ENCODE data around the gene TRMT61A.

DNA sequence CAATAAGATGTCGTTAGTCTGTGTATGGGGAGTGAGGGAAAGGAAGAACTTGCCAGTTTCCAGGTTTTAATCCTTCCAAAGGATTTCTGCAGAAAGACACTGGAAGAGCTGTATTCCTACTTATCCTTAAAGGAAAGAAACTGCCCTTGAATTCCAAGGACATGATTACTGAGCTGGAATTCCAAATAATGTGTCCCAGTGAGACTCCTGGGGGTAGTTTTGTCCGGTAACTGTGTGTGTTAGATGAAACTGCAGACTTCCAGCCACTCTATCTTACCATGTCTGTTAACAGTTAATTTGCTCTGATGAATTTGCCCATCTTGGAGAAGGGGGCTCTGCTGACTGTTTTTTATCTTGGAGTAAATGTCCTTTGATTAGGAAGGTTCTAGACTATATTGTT, 39.4 kb upstream of the TRMT61A start:
- TF ChIP-seq, protein P1, sequence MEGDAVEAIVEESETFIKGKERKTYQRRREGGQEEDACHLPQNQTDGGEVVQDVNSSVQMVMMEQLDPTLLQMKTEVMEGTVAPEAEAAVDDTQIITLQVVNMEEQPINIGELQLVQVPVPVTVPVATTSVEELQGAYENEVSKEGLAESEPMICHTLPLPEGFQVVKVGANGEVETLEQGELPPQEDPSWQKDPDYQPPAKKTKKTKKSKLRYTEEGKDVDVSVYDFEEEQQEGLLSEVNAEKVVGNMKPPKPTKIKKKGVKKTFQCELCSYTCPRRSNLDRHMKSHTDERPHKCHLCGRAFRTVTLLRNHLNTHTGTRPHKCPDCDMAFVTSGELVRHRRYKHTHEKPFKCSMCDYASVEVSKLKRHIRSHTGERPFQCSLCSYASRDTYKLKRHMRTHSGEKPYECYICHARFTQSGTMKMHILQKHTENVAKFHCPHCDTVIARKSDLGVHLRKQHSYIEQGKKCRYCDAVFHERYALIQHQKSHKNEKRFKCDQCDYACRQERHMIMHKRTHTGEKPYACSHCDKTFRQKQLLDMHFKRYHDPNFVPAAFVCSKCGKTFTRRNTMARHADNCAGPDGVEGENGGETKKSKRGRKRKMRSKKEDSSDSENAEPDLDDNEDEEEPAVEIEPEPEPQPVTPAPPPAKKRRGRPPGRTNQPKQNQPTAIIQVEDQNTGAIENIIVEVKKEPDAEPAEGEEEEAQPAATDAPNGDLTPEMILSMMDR (IDR thresholded peaks at IDR 0.05), result no peak
- no peak for TF ChIP-seq POLR2AphosphoS5 (IDR thresholded peaks at IDR 0.05)
- TF ChIP-seq POLR2A (IDR thresholded peaks at IDR 0.05), result no peak
- TF ChIP-seq EP300 (IDR thresholded peaks at IDR 0.05), result no peak

Measured in stomach (tissue), 4 donors.